ENCODE measurements around the gene UEVLD. TPM values are rescaled to one million over a fixed set of nuclear protein-coding genes. Genes with fewer than 3 reads are reported as not detected.
A peak's percentile ranks its signal among the peaks of the same experiment; 100 is the strongest.

The UEVLD gene
- total RNA-seq, 1 experiment from 2014 or later, result 15.9 TPM

DNA sequence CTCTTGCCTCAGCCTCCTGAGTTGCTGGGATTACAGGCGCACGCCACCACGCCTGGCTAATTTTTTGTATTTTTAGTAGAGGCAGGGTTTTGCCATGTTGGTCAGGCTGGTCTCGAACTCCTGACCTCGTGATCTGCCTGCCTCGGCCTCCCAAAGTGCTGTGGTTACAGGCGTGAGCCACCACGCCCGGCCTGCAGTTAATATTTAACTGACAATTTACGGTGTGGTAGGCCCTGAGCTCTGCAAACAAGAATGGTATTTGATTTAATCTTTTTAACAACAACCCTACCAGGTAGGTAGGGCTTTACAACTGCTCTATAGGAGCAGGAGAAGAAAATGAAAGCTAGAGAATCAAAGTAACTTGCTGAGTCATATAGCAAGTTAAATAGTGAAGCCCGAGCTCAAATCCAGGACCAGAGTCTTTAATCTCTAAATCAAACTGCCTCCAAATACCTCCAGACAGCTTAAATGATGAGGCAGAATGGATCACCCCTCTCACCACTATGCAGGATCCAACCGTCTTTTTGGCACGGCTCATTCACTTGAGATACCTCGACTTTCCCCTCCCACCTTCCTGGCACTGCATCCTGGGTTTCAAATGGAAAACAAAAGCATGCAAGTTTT, 9.4 kb downstream of the UEVLD start:
- Mint-ChIP-seq H3K27ac (ENCODE audit: unreplicated experiment) (peak overlapping the region; percentile 69), H3K36me3 (ENCODE audit: insufficient read depth, unreplicated experiment) (peaks cover 28% of the 10 kb centered on the region), H3K9me3 (ENCODE audit: unreplicated experiment) (no peaks in the 10 kb centered on the region), H3K4me1 (ENCODE audit: low read depth, unreplicated experiment) (no peaks in the 10 kb centered on the region), H3K27me3 (ENCODE audit: insufficient read depth, unreplicated experiment) (no peaks in the 10 kb centered on the region), H3K4me3 (ENCODE audit: unreplicated experiment) (peak overlapping the region; percentile 36)
- ChIA-PET POLR2A (interaction anchor here (0.6 to 1.7 kb wide), 5 partner anchors 9 to 185 kb away, joined by 3 to 17 read pairs (median 10); partner anchors contain the start of genes LDHA, SPTY2D1, TSG101 and UEVLD), CTCF (interaction anchor here (0.8 to 1.1 kb wide), 4 partner anchors 9 to 155 kb away, joined by 3 to 9 read pairs (median 6); partner anchors contain the start of genes TSG101 and UEVLD)
- Histone ChIP-seq H3K4me3 (ENCODE audit: low read depth, low read length) (0 out of 2 replicates have a peak overlapping the region, but pooled peaks have one; percentile 8), H3K4me1 (peaks cover 17% of the 10 kb centered on the region), H3K9me3 (peaks cover 4% of the 10 kb centered on the region; the same call in 1 of the 2 replicates), H3K27me3 (replicated peaks; ENCODE audit: control insufficient read depth, insufficient read depth, low read length) (no peaks in the 10 kb centered on the region), H3K36me3 (ENCODE audit: control insufficient read depth, insufficient read depth, low read length) (peaks cover 2% of the 10 kb centered on the region; the same call in 1 of the 2 replicates)
- no TSS peak for BruUV-seq (replicated peaks)
- peak; percentile 88 for DNase-seq
- intact Hi-C loops (cut with micrococcal nuclease; ENCODE audit: unreplicated experiment), result no loop called here
- TF ChIP-seq, protein P1, sequence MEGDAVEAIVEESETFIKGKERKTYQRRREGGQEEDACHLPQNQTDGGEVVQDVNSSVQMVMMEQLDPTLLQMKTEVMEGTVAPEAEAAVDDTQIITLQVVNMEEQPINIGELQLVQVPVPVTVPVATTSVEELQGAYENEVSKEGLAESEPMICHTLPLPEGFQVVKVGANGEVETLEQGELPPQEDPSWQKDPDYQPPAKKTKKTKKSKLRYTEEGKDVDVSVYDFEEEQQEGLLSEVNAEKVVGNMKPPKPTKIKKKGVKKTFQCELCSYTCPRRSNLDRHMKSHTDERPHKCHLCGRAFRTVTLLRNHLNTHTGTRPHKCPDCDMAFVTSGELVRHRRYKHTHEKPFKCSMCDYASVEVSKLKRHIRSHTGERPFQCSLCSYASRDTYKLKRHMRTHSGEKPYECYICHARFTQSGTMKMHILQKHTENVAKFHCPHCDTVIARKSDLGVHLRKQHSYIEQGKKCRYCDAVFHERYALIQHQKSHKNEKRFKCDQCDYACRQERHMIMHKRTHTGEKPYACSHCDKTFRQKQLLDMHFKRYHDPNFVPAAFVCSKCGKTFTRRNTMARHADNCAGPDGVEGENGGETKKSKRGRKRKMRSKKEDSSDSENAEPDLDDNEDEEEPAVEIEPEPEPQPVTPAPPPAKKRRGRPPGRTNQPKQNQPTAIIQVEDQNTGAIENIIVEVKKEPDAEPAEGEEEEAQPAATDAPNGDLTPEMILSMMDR (IDR thresholded peaks at IDR 0.05; ENCODE audit: insufficient read depth in 1 of 2, low read depth in 1 of 2, low read length in 1 of 2, severe bottlenecking in 1 of 2, unreplicated experiment in 1 of 2), result no peak

DNA sequence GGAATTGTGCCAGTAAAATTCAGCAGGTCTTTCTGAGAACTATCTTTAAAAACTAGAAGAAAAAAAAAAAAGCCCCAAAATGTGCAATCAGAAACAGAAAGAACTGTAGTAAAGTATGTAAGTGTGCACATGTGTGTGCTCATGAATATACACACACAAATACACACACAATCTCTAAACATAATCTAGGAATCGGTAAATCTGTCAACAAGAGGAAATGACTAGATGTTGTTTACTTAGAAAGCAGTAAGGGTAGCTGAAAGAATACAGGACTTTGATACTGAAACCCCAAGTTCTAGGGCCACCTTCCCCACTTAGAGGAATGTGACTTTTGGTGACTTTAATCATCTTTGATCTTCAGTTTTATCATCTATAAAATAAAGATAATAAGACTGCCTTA, 13.2 kb downstream of the UEVLD start:
- Histone ChIP-seq H3K4me3 (ENCODE audit: low read depth, low read length) (no peak overlapping the region), H3K27me3 (replicated peaks; ENCODE audit: control insufficient read depth, insufficient read depth, low read length) (no peaks in the 10 kb centered on the region), H3K4me1 (peaks cover 16% of the 10 kb centered on the region), H3K9me3 (peaks cover 4% of the 10 kb centered on the region; the same call in 1 of the 2 replicates), H3K36me3 (ENCODE audit: control insufficient read depth, insufficient read depth, low read length) (peaks cover 2% of the 10 kb centered on the region; the same call in 1 of the 2 replicates)
- Mint-ChIP-seq H3K4me1 (ENCODE audit: low read depth, unreplicated experiment) (no peaks in the 10 kb centered on the region), H3K36me3 (ENCODE audit: insufficient read depth, unreplicated experiment) (peaks cover 36% of the 10 kb centered on the region), H3K4me3 (ENCODE audit: unreplicated experiment) (no peak overlapping the region), H3K27ac (ENCODE audit: unreplicated experiment) (no peak overlapping the region), H3K27me3 (ENCODE audit: insufficient read depth, unreplicated experiment) (no peaks in the 10 kb centered on the region), H3K9me3 (ENCODE audit: unreplicated experiment) (no peaks in the 10 kb centered on the region)
- ChIA-PET POLR2A (no interaction called here), CTCF (no interaction called here)
- intact Hi-C loops (cut with micrococcal nuclease; ENCODE audit: unreplicated experiment), result no loop called here
- TF ChIP-seq, protein P1 (IDR thresholded peaks at IDR 0.05; ENCODE audit: insufficient read depth in 1 of 2, low read depth in 1 of 2, low read length in 1 of 2, severe bottlenecking in 1 of 2, unreplicated experiment in 1 of 2), result no peak
- DNase-seq, result no peak
- no TSS peak for BruUV-seq (replicated peaks)

DNA sequence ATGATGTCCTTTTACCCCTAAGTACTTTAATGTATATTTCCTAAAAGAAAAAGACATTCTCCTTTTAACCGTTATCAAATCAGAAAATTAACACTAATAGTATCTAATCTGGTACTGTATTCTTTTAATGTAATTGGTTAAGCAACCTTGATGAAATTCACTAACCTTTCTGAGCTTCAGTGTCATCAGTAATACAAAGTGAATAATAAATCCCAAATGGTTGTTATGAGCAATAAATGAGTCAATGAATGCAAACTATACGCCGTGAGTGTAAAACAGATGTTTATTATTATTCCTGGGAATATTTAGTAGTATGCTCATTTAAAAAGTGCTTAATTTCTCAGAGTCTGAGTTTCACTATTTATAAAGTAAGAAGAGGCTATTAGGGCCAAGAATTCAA, 21.5 kb downstream of the UEVLD start:
- Mint-ChIP-seq H3K4me3 (ENCODE audit: unreplicated experiment) (no peak overlapping the region), H3K36me3 (ENCODE audit: insufficient read depth, unreplicated experiment) (peaks cover 13% of the 10 kb centered on the region), H3K9me3 (ENCODE audit: unreplicated experiment) (no peaks in the 10 kb centered on the region), H3K27me3 (ENCODE audit: insufficient read depth, unreplicated experiment) (no peaks in the 10 kb centered on the region), H3K27ac (ENCODE audit: unreplicated experiment) (no peak overlapping the region), H3K4me1 (ENCODE audit: low read depth, unreplicated experiment) (no peaks in the 10 kb centered on the region)
- H3K9me3 ChIP-seq, result no peaks in the 10 kb centered on the region
- H3K4me1 ChIP-seq, result no peaks in the 10 kb centered on the region
- ChIA-PET POLR2A (no interaction called here), CTCF (no interaction called here)
- BruUV-seq (replicated peaks), result no TSS peak
- H3K36me3 ChIP-seq (ENCODE audit: control insufficient read depth, insufficient read depth, low read length), result no peaks in the 10 kb centered on the region
- H3K27me3 ChIP-seq (replicated peaks; ENCODE audit: control insufficient read depth, insufficient read depth, low read length), result no peaks in the 10 kb centered on the region
- H3K4me3 ChIP-seq (ENCODE audit: low read depth, low read length), result no peak overlapping the region
- TF ChIP-seq, protein P1 (IDR thresholded peaks at IDR 0.05; ENCODE audit: insufficient read depth in 1 of 2, low read depth in 1 of 2, low read length in 1 of 2, severe bottlenecking in 1 of 2, unreplicated experiment in 1 of 2), result no peak
- intact Hi-C loops (cut with micrococcal nuclease; ENCODE audit: unreplicated experiment), result no loop called here
- no peak for DNase-seq

All from Caco-2 (cell line).